HG03558 (cell line): ENCODE results near the gene CNPY4.

ENCODE experiments used
- ATAC-seq: cut with Tn5 transposase; IDR thresholded peaks from one replicate; pipeline ENCODE4 v1.9.1; 2021; ENCODE audit warnings: moderate number of reproducible peaks; ENCODE audit not compliant: unreplicated experiment; ENCODE audit errors: extremely low read depth

CNPY4 gene

GRCh38 chr7:100091411-100092181 lies 27.8 kb upstream of the CNPY4 start:
- ATAC-seq, result no peak

GRCh38 chr7:100093054-100093453 lies 26.4 kb upstream of the CNPY4 start:
- no peak for ATAC-seq

GRCh38 chr7:100093498-100093897 lies 25.9 kb upstream of the CNPY4 start:
- no peak for ATAC-seq

GRCh38 chr7:100093925-100094486 lies 25.4 kb upstream of the CNPY4 start:
- ATAC-seq, result no peak

GRCh38 chr7:100095289-100095688 lies 24.1 kb upstream of the CNPY4 start:
- no peak for ATAC-seq

GRCh38 chr7:100095704-100096103 lies 23.7 kb upstream of the CNPY4 start:
- no peak for ATAC-seq

- ATAC-seq, result no peak
Measured at GRCh38 chr7:100098913-100099312, 20.5 kb upstream of the CNPY4 start.

GRCh38 chr7:100099452-100099851 lies 20.0 kb upstream of the CNPY4 start:
- ATAC-seq, result no peak

GRCh38 chr7:100100420-100101015 lies 18.9 kb upstream of the CNPY4 start:
- ATAC-seq, result peak; percentile 51

GRCh38 chr7:100101016-100101862 lies 18.2 kb upstream of the CNPY4 start, which contains the start of the genes AP4M1 and MCM7:
Gene AP4M1, plus strand, starts transcription at chr7:100101643. Its CDS starts 72 bp downstream, at chr7:100101715.
Gene MCM7, minus strand, starts transcription at chr7:100101397. Its CDS starts 103 bp downstream, at chr7:100101294.
- peak; percentile 50 for ATAC-seq

- no peak for ATAC-seq
Measured at GRCh38 chr7:100102950-100103840, 16.2 kb upstream of the CNPY4 start.

- ATAC-seq, result no peak
Measured at GRCh38 chr7:100105534-100105933, 13.9 kb upstream of the CNPY4 start.

GRCh38 chr7:100106633-100107032 lies 12.8 kb upstream of the CNPY4 start:
- no peak for ATAC-seq

- no peak for ATAC-seq
Measured at GRCh38 chr7:100107125-100107737, 12.2 kb upstream of the CNPY4 start.

GRCh38 chr7:100107890-100108289 lies 11.5 kb upstream of the CNPY4 start:
- ATAC-seq, result no peak

- ATAC-seq, result no peak
Measured at GRCh38 chr7:100109521-100110163, 9.8 kb upstream of the CNPY4 start.

GRCh38 chr7:100111156-100111555 lies 8.3 kb upstream of the CNPY4 start:
- ATAC-seq, result no peak

GRCh38 chr7:100111914-100112313 lies 7.5 kb upstream of the CNPY4 start:
- ATAC-seq, result no peak

- no peak for ATAC-seq
Measured at GRCh38 chr7:100115026-100115425, 4.4 kb upstream of the CNPY4 start.
